Inflammatory macrophage treated with lipopolysaccharide for 1 hour (primary cell): ENCODE measurements around the gene LGR6.
"Not testable (repeated sequence)": the region's sequence is repeated elsewhere in the genome, so short reads cannot be mapped to it uniquely, and the experiment has no call there.

ENCODE experiments used
- DNase-seq, 2 donors: peaks; one replicate each; pipeline ENCODE4 v3.0.0-alpha.2; 2020 to 2022

The LGR6 gene

GRCh38 chr1:202223121-202223860 is 29.7 kb downstream of the LGR6 start:
- no peak for DNase-seq

GRCh38 chr1:202224453-202224852 is 30.9 kb downstream of the LGR6 start:
- no peak for DNase-seq

DNA sequence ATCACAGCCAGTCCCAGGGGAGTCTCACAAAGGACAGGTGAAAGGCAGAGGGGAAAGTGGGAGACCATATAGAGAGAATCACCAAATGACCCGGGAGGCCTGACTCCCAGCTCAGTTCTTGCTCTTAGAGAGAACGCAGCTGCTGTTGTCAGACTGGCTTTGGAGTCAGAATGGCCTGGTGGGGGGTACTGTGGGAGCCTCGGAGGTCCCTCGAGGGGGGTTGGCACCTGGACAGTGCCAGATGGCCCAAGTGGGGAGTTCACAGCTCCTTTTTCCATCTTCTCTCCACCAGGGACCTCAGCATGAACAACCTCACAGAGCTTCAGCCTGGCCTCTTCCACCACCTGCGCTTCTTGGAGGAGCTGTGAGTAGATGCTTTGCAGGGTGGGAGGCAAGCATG is 31.5 kb downstream of the LGR6 start:
- DNase-seq = no peak

DNA sequence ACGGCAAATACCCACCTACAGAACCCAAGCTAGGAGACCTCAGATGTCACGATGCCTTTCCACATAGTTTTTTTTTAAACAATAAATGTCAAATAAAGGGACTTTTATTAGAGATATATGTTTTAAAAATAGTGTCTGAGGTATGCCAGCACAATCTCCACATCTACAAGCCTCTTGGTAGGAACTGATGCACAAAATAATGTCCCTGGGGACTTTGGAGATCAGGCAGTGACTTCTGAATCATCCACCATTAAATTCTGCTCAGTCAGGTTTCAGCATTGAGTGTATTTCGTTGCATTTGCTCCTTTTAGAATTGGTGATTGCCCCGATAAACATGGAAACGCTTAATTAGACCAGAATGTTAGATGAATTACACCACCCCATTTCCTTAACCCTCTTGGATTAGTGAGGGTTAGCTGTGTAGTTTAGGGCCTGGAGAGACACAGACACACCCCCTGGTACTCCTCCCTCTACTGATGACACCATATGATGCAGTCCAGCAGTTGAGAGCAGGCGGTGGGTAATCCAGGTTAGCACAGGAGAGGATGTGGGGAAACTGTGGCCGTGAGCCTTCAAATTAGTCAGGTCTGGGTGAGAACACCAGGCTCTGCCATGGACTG is 33.6 kb downstream of the LGR6 start:
- no peak for DNase-seq

- no peak for DNase-seq
Measured at GRCh38 chr1:202227997-202228401, 34.4 kb downstream of the LGR6 start.

DNA sequence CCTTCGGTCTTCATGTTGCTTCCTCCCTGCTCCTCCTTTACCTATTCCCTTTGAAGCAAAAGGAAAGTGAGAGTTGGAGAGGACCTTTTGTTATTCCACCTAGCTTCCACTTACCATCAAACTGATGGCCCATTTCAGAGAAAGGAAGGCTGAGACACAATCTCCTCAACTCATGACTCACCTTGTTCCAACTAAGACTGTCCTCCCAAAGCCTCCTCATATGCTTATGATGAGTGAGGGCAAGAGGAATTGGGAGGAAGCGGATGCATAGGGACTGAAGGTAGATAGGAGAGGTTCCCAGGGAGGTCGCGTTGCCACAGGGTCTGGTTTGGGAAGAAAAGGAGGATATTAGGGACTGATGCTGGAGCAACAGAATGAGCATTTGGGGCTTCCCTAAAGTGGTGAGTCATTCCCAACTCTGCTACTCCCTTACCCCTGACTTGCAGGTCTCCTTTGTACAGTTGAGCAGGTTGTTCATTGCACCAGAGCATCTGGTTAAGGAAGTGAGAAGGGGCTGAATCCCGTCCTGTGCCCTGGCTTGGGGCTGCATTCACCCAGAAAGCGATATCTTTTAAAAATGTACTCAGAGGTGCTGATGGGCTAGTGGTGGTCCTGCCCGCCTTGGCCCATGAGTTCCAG is 35.0 kb downstream of the LGR6 start:
- no peak for DNase-seq

GRCh38 chr1:202229376-202229775 is 35.8 kb downstream of the LGR6 start:
- no peak for DNase-seq

- no peak for DNase-seq
Measured at GRCh38 chr1:202230061-202230938, 36.7 kb downstream of the LGR6 start.

- DNase-seq = no peak
Measured at GRCh38 chr1:202230939-202231645, 37.5 kb downstream of the LGR6 start.

GRCh38 chr1:202233171-202233570 is 39.6 kb downstream of the LGR6 start:
- no peak for DNase-seq

DNA sequence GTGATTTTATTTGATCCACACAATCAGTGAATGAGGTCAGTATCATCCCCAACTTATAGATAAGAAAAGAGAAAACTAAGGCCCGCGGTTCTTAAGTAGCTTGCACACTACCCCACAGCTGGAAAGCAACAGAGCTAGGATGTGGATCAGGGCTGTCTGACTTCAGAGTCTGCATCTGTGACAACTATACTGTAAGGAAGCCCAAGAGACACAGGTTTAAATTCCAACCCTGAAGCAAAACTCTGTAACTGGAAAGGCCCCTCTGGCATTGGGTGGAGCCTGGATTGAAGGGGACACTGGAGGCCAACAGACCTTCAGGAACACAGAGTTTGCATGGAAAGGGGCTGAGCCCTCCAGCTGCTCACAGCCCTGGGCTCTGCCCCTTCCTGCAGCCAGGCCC is 40.2 kb downstream of the LGR6 start:
- DNase-seq = no peak

GRCh38 chr1:202234331-202235002 is 40.9 kb downstream of the LGR6 start:
- DNase-seq = no peak

GRCh38 chr1:202235003-202235660 is 41.5 kb downstream of the LGR6 start:
- DNase-seq = no peak

DNA sequence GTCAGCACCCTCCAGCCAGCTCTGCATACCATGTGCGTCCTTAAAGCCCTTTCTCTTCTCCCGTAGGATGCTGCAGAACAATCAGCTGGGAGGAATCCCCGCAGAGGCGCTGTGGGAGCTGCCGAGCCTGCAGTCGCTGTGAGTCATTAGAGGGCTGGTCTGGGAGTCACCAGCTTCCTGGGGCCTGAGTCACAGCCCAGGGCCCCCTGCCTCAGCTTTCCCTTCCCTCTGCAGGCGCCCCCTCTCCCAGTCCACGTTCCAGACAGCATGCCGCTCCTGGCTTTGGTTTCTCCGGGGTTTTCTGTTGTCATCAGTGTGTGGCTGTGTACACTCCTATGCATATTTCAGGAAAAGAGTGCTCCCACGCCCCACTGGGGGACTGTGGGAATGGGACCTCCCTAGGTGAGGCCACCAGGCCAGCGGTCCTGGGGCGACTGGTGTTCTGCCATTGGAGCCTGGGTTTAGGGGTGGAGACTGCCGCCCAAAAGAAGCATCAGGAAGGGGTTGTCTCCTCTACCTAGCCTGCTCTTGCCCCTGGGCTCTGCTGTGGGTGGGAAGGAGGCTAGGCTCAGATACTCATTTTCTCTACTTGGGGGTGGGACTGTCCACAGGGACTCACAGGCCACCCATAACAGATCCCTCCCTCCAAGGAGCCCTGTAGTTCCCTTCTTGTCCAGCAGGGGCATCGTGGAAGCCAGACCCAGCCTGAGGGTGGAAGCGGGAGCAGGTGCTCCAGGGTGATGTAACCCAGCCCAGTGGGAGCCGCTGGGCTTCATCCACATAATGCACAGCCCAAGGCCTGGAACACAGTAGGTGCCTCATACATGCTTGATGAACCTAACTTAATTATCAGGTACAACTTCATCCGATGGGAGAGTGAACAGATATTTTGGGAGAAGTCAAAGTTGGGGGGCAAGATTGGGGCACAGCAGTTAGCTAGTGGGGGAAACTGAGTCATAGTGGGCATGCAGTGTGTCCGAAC is 42.5 kb downstream of the LGR6 start:
- peak; percentile 55 to 86 for DNase-seq

DNA sequence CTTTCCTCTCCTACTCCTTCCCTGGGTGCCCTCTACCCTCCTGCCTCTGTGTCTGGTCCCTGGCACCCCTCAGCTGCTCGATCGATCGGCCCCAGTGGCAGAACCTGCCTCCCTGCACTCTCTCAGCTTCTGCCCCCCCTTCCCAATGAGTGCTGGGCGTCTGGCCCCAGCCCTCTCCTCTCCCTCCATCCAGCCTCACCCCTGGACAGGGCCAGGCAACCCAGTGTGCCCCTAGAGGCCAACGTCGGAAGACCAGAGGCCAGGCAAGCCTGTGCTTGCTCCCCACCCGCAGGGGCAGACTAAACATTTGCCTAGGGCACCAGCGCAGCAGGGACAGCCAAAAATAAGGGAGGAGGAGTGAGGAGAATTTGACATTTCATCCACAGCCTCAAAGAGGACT is 43.5 kb downstream of the LGR6 start:
- peak; percentile 10 to 39 for DNase-seq

- DNase-seq = no peak
Measured at GRCh38 chr1:202238914-202239313, 45.3 kb downstream of the LGR6 start.

DNA sequence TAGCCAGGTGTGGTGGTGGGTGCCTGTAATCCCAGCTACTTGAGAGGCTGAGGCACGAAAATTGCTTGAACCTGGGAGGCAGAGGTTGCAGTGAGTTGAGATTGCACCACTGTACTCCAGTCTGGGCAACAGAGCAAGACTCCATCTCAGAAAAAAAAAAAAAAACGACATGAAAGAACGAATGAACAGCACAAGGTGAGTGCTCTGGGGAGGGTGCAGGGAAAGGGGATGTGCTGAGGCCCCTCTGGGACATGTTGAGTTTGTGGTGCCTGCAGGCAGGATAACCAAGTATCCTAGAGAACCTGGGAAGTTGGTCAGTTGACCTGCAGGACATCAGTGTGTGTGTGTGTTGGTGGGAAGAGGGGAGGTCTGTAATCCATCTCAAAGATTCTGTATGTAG is 46.6 kb downstream of the LGR6 start:
- not testable (repeated sequence) for DNase-seq

DNA sequence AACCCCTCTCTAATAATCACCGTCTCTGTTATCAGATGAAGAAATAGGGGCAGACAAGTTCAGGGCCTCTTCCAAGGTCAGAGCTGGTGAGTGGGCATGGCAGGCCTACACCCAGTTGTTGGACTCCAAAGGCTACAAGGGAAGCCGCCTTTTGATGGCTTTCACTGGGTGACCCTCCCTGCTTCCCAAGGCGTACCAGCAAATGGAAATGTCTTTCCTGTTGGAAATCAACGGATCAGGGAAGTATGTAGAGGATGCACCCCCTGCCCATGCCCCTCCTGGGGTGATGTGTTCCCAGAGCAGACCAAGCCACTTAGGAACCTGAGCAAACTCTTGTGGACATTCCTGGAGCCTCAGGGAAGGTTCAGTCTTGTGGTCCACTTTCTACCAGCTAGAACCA is 47.4 kb downstream of the LGR6 start:
- DNase-seq = no peak

GRCh38 chr1:202241376-202242079 is 47.9 kb downstream of the LGR6 start:
- no peak for DNase-seq

- DNase-seq = no peak
Measured at GRCh38 chr1:202242080-202242419, 48.5 kb downstream of the LGR6 start.
